H1 (cell line): ENCODE data around the gene HS1BP3. TPM values are rescaled to one million over a fixed set of nuclear protein-coding genes. Genes with fewer than 3 reads are reported as not detected.

Experiments used
- CTCF ChIA-PET: fragments of 300-600 bp; sonication (Branson Sonifier 250); formaldehyde crosslinking; loops from one replicate; lab custom pipeline; 2021; ENCODE audit not compliant: partially characterized antibody; lab: Charles Lee
- POLR2A ChIA-PET: fragments of 300-600 bp; sonication (Branson Sonifier 250); formaldehyde crosslinking; loops from one replicate; lab custom pipeline; 2021; ENCODE audit warnings: inconsistent platforms; ENCODE audit not compliant: partially characterized antibody; lab: Charles Lee
- DNase-seq, 2 experiments: peaks; one replicate each; pipeline versions ENCODE4 v3.0.0 to v3.0.0-alpha.2; 2010 to 2022; ENCODE audit warnings: low spot score in 2 of 2, low read depth in 1 of 2, mixed read lengths in 1 of 2
- FAIRE-seq: peaks from 2 replicates; lab custom pipeline; 2011; peaks lifted over from hg19 to GRCh38; lab: Jason Lieb, UNC
- H2AFZ ChIP-seq: 2 replicates; pipeline ENCODE4 v1.8.1; 2012; ENCODE audit warnings: low read length, inconsistent platforms
- H2AK5ac ChIP-seq: 2 replicates; pipeline ENCODE4 v1.6.1; 2013; ENCODE audit warnings: low read depth, low read length
- H2BK120ac ChIP-seq: replicated peaks from 2 replicates; pipeline ENCODE3; 2013; ENCODE audit warnings: low read depth, low read length, inconsistent platforms
- H2BK12ac ChIP-seq: 2 replicates; pipeline ENCODE4 v1.6.1; 2013; ENCODE audit warnings: low read depth, low read length
- H2BK15ac ChIP-seq: 2 replicates; pipeline ENCODE4 v1.6.1; 2013; ENCODE audit warnings: low read length
- H2BK20ac ChIP-seq: 2 replicates; pipeline ENCODE4 v1.6.1; 2013; ENCODE audit warnings: low read length
- H2BK5ac ChIP-seq: 2 replicates; pipeline ENCODE4 v1.6.1; 2013; ENCODE audit warnings: low read depth, low read length
- H3K14ac ChIP-seq: 2 replicates; pipeline ENCODE4 v1.6.1; 2013; ENCODE audit warnings: inconsistent platforms; ENCODE audit not compliant: insufficient read length
- H3K18ac ChIP-seq: 2 replicates; pipeline ENCODE4 v1.6.1; 2013; ENCODE audit warnings: low read length; ENCODE audit errors: extremely low read depth
- H3K23ac ChIP-seq: 2 replicates; pipeline ENCODE4 v1.6.1; 2013; ENCODE audit warnings: inconsistent platforms; ENCODE audit not compliant: insufficient read length
- H3K23me2 ChIP-seq: 2 replicates; pipeline ENCODE4 v1.6.1; 2013; ENCODE audit warnings: low read depth, low read length
- H3K27ac ChIP-seq: 2 replicates; pipeline ENCODE4 v1.6.1; 2011; ENCODE audit warnings: low read depth, low read length, inconsistent platforms
- H3K27me3 ChIP-seq, 4 experiments: replicated peaks in 1 of 4; 1 replicate in 1 of 4; 2 replicates in 3 of 4; pipeline versions ENCODE4 v1.6.1 to v1.8.1; 2011 to 2013; ENCODE audit warnings: low read length in 3 of 4, mild to moderate bottlenecking in 3 of 4, inconsistent platforms in 2 of 4, mixed read lengths in 2 of 4, moderate library complexity in 1 of 4; ENCODE audit not compliant: control insufficient read depth in 3 of 4, insufficient read depth in 3 of 4; ENCODE audit errors: extremely low read depth in 1 of 4
- H3K36me3 ChIP-seq, 4 experiments: 2 replicates each; pipeline versions ENCODE4 v1.6.1 to v1.8.1; 2011 to 2013; ENCODE audit warnings: mild to moderate bottlenecking in 4 of 4, low read length in 3 of 4, moderate library complexity in 2 of 4, control low read depth in 1 of 4, inconsistent platforms in 1 of 4; ENCODE audit not compliant: insufficient read depth in 4 of 4, control insufficient read depth in 2 of 4
- H3K4ac ChIP-seq: replicated peaks from 2 replicates; pipeline ENCODE3; 2013; ENCODE audit warnings: low read length, low read depth, mixed read lengths, inconsistent platforms; ENCODE audit not compliant: insufficient read length
- H3K4me1 ChIP-seq, 4 experiments: replicated peaks in 1 of 4; 1 replicate in 1 of 4; 2 replicates in 3 of 4; pipeline versions ENCODE4 v1.6.1 to v1.8.1; 2011 to 2013; ENCODE audit warnings: low read length in 3 of 4, inconsistent platforms in 2 of 4, mixed read lengths in 1 of 4; ENCODE audit not compliant: insufficient read depth in 4 of 4, control insufficient read depth in 3 of 4
- H3K4me2 ChIP-seq, 2 experiments: 2 replicates each; pipeline versions ENCODE4 v1.6.1 to v1.8.1; 2011 to 2013; ENCODE audit warnings: low read depth in 2 of 2, low read length in 2 of 2, control low read depth in 1 of 2, inconsistent platforms in 1 of 2, mild to moderate bottlenecking in 1 of 2; ENCODE audit not compliant: insufficient read depth in 1 of 2
- H3K4me3 ChIP-seq, 4 experiments: fragments of 200-600, 300-600 bp in 1 of 4; sonication (generic), shearing (Covaris generic), sonication (Bioruptor Twin) in 1 of 4; 2 replicates each; pipeline versions ENCODE4 v1.5.1 to v1.8.1; 2011 to 2016; ENCODE audit warnings: low read length in 4 of 4, low read depth in 3 of 4, control low read depth in 2 of 4, inconsistent platforms in 2 of 4, mild to moderate bottlenecking in 2 of 4, mixed read lengths in 1 of 4, moderate library complexity in 1 of 4; ENCODE audit not compliant: insufficient read depth in 2 of 4; ENCODE audit errors: extremely low read depth in 1 of 4
- H3K56ac ChIP-seq: replicated peaks from 2 replicates; pipeline ENCODE3; 2013; ENCODE audit warnings: low read depth, mild to moderate bottlenecking, mixed read lengths, low read length, inconsistent platforms; ENCODE audit not compliant: insufficient read length
- H3K79me1 ChIP-seq: 2 replicates; pipeline ENCODE4 v1.6.1; 2013; ENCODE audit warnings: low read depth, low read length, control low read depth
- H3K79me2 ChIP-seq, 2 experiments: 2 replicates each; pipeline versions ENCODE4 v1.6.1 to v1.8.1; 2012 to 2013; ENCODE audit warnings: low read length in 2 of 2, mild to moderate bottlenecking in 2 of 2, inconsistent platforms in 1 of 2; ENCODE audit not compliant: insufficient read depth in 2 of 2, control insufficient read depth in 1 of 2
- H3K9ac ChIP-seq, 4 experiments: replicated peaks in 1 of 4; 1 replicate in 1 of 4; 2 replicates in 3 of 4; pipeline versions ENCODE4 v1.6.1 to v1.8.1; 2011 to 2013; ENCODE audit warnings: low read depth in 3 of 4, low read length in 3 of 4, control low read depth in 2 of 4, mild to moderate bottlenecking in 2 of 4, moderate library complexity in 2 of 4, inconsistent platforms in 1 of 4; ENCODE audit errors: extremely low read depth in 1 of 4
- H3K9me3 ChIP-seq, 2 experiments: 2 replicates each; pipeline versions ENCODE4 v1.6.1 to v1.8.1; 2012 to 2013; ENCODE audit warnings: mild to moderate bottlenecking in 2 of 2, moderate library complexity in 2 of 2, control low read depth in 1 of 2, inconsistent platforms in 1 of 2, low read depth in 1 of 2, low read length in 1 of 2, mixed read lengths in 1 of 2; ENCODE audit not compliant: insufficient read depth in 2 of 2
- H4K20me1 ChIP-seq, 2 experiments: replicated peaks in 1 of 2; 2 replicates each; pipeline versions ENCODE3 to v1.8.1; 2011 to 2013; ENCODE audit warnings: inconsistent platforms in 2 of 2, low read length in 2 of 2, mild to moderate bottlenecking in 1 of 2; ENCODE audit not compliant: insufficient read depth in 2 of 2, control insufficient read depth in 1 of 2
- H4K5ac ChIP-seq: 2 replicates; pipeline ENCODE4 v1.6.1; 2013; ENCODE audit warnings: low read length, low read depth, mixed read lengths, inconsistent platforms; ENCODE audit not compliant: insufficient read length
- H4K8ac ChIP-seq: 2 replicates; pipeline ENCODE4 v1.8.0; 2013; ENCODE audit warnings: mild to moderate bottlenecking, moderate library complexity, low read length, inconsistent platforms; ENCODE audit not compliant: insufficient read depth; ENCODE audit errors: extremely low read depth
- H4K91ac ChIP-seq: replicated peaks from 2 replicates; pipeline ENCODE3; 2013; ENCODE audit warnings: low read length, mixed read lengths, inconsistent platforms; ENCODE audit not compliant: insufficient read length
- CREB1 ChIP-seq: IDR thresholded peaks from 2 replicates; pipeline ENCODE4 v1.6.1; 2012; ENCODE audit warnings: inconsistent platforms
- EP300 ChIP-seq, 2 experiments: IDR thresholded peaks; 1 replicate in 1 of 2; 2 replicates in 1 of 2; pipeline ENCODE4 v1.6.1; 2011 to 2012; ENCODE audit warnings: low read depth in 2 of 2, low read length in 2 of 2, mild to moderate bottlenecking in 2 of 2, borderline replicate concordance in 1 of 2, inconsistent platforms in 1 of 2, moderate library complexity in 1 of 2
- GABPA ChIP-seq: IDR thresholded peaks from 2 replicates; pipeline ENCODE4 v1.6.1; 2011; ENCODE audit warnings: mild to moderate bottlenecking, low read length, moderate library complexity, borderline replicate concordance; ENCODE audit not compliant: insufficient read depth
- HDAC2 ChIP-seq, 2 experiments: fragments of 300-600 bp in 1 of 2; sonication (generic) in 1 of 2; IDR thresholded peaks; 2 replicates each; pipeline ENCODE4 v1.6.1; 2011 to 2012; ENCODE audit warnings: low read depth in 2 of 2, low read length in 2 of 2, mild to moderate bottlenecking in 2 of 2, moderate library complexity in 2 of 2, borderline replicate concordance in 1 of 2, inconsistent platforms in 1 of 2
- POLR2AphosphoS5 ChIP-seq: IDR thresholded peaks from 2 replicates; pipeline ENCODE4 v1.6.1; 2011; ENCODE audit warnings: low read depth, low read length
- SIN3A ChIP-seq, 2 experiments: IDR thresholded peaks in 1 of 2; conservative IDR thresholded peaks in 1 of 2; 2 replicates each; pipeline ENCODE4 v1.6.1; 2011 to 2012; ENCODE audit warnings: low read length in 2 of 2, improper control_type of control experiment in 1 of 2, low read depth in 1 of 2, mild to moderate bottlenecking in 1 of 2
- SUZ12 ChIP-seq: fragments of 200-600 bp; sonication (generic); IDR thresholded peaks from 2 replicates; pipeline ENCODE4 v1.6.1; 2012; ENCODE audit warnings: mild to moderate bottlenecking, inconsistent platforms, low read length, moderate library complexity, mixed read lengths
- ZNF274 ChIP-seq: IDR thresholded peaks from 2 replicates; pipeline ENCODE4 v1.7.0; 2012; ENCODE audit warnings: low read length, borderline replicate concordance; ENCODE audit errors: extremely low read depth
- WGBS, 2 experiments: shearing (Covaris generic) in 1 of 2; methylation state at CpG; one replicate each; pipeline versions ENCODE4 v1.1.6 to v1.1.7; 2013 to 2015; ENCODE audit warnings: low lambda C conversion rate in 2 of 2, mixed read lengths in 2 of 2, inconsistent platforms in 1 of 2, low coverage in 1 of 2, missing lambda C conversion rate in 1 of 2; ENCODE audit not compliant: insufficient replicate concordance in 2 of 2, insufficient coverage in 1 of 2, insufficient read length in 1 of 2; ENCODE audit errors: extremely low coverage in 1 of 2, missing lambda C conversion rate in 1 of 2; 5-methylcytosine and 5-hydroxymethylcytosine counted together
- polyA plus RNA-seq, 7 experiments: library from polyadenylated mRNA; depleted of rRNA in 3 of 7; stranded (reverse) in 5 of 7; unstranded in 2 of 7; fragments of >200 nt in 5 of 7; fragments of 200-250 nt in 2 of 7; gene quantifications; 1 replicate in 5 of 7; 2 replicates in 1 of 7; 4 replicates in 1 of 7; pipeline versions ENCODE4 v1.2.1 to v1.2.3, GENCODE V29; 2011 to 2013; ENCODE audit warnings: missing spikeins in 2 of 7, mixed read lengths in 2 of 7
- total RNA-seq: library from RNA; stranded (reverse); fragmentation: NEBNext Ultra II Directional; extraction: Animal tissue kit (Norgen Biotek cat#: 25700); gene quantifications from 2 replicates; pipeline ENCODE4 v1.2.1, GENCODE V29; 2021

The HS1BP3 gene
- total and polyA plus RNA-seq, 2 of the 8 experiments (the other 6 are each of a cell fraction or from before 2014, with no cell fraction given), result 11.1 to 11.3 TPM

DNA sequence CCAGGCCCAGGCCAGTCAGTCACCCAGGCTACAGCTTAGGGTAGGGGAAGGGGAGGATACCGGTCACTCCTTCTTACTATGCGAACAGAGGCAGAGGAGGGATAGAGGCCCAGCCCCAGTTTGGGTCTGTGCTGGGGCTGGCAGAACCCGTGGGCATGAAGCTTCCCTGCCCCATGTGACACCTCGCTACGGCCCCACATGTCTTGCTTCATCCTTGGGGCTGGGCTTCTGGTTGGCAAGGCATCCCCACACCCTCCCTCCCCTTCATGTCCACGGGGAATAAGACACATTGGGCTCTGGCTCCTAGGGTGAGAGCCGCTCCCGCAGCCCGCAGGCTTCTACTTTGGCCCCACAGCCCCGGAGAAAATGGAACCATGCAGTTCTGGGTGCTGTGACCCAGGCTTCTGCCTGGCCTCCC, 32.4 kb downstream of the HS1BP3 start:
- no peak overlapping the region for H4K5ac ChIP-seq
- H3K27me3 ChIP-seq, result no peaks in the 10 kb centered on the region; a peak in 1 of 7 replicates
- peaks cover 0 to 19% (median 14%) of the 10 kb centered on the region in 4 experiments; a peak in 6 of 7 replicates for H3K4me1 ChIP-seq
- no peak overlapping the region for H3K27ac ChIP-seq
- H3K23ac ChIP-seq, result no peak overlapping the region
- no peak overlapping the region for H3K14ac ChIP-seq
- H4K20me1 ChIP-seq, result peaks cover 0 to 2% of the 10 kb centered on the region in 2 experiments
- ChIA-PET CTCF (interaction anchor here (0.6 to 7.1 kb wide), 21 partner anchors 8 to 421 kb away, joined by 3 to 116 read pairs (median 5); no protein-coding TSS in a partner anchor), POLR2A (interaction anchor here (1.6 kb wide), 1 partner anchor 9 kb away, joined by 3 read pairs; no protein-coding TSS in a partner anchor)
- H2AK5ac ChIP-seq, result no peak overlapping the region
- H3K9me3 ChIP-seq, result no peaks in the 10 kb centered on the region
- H3K36me3 ChIP-seq, result peaks cover 0 to 2% (median 0%) of the 10 kb centered on the region in 4 experiments; a peak in 1 of 8 replicates
- H3K18ac ChIP-seq, result no peak overlapping the region
- no peak for FAIRE-seq
- no peak overlapping the region for H2BK120ac ChIP-seq
- no peak for DNase-seq
- H3K9ac ChIP-seq, result no peak overlapping the region
- no peak overlapping the region for H4K91ac ChIP-seq
- no peak overlapping the region for H3K4ac ChIP-seq
- H2AFZ ChIP-seq, result no peak overlapping the region
- no peaks in the 10 kb centered on the region for H3K23me2 ChIP-seq
- no peak overlapping the region for H3K4me3 ChIP-seq
- H3K4me2 ChIP-seq, result no peak overlapping the region
- H2BK5ac ChIP-seq, result no peak overlapping the region
- H2BK20ac ChIP-seq, result no peak overlapping the region
- no peak overlapping the region for H3K56ac ChIP-seq
- H3K79me2 ChIP-seq, result no peaks in the 10 kb centered on the region
- no peak overlapping the region for H2BK12ac ChIP-seq
- H3K79me1 ChIP-seq, result no peaks in the 10 kb centered on the region
- TF ChIP-seq ZNF274 (no peak), HDAC2 (IDR thresholded peaks at IDR 0.05; ENCODE audit: borderline replicate concordance in 1 of 2, low read depth in 2 of 2, low read length in 2 of 2) (no peak), POLR2AphosphoS5 (no peak), EP300 (IDR thresholded peaks at IDR 0.05; ENCODE audit: borderline replicate concordance in 1 of 2, low read depth in 2 of 2, low read length in 2 of 2) (no peak), SUZ12 (no peak), GABPA (no peak), SIN3A (conservative IDR thresholded peaks at IDR 0.05 in 1 of 2, IDR thresholded peaks at IDR 0.05 in 1 of 2; ENCODE audit: low read depth in 1 of 2, low read length in 2 of 2) (no peak), CREB1 (no peak)
- WGBS, 2 experiments, result 87% methylated on average over 9 of the region's 10 CpGs; no CpG with 5 or more reads in 1 of the 2 experiments
- no peak overlapping the region for H4K8ac ChIP-seq
- H2BK15ac ChIP-seq, result no peak overlapping the region
